ENCODE results near the gene NFU1. TPM values are rescaled to one million over a fixed set of nuclear protein-coding genes. Genes with fewer than 3 reads are reported as not detected.
A peak's percentile ranks its signal among the peaks of the same experiment; 100 is the strongest.

The NFU1 gene
- 10 to 100 TPM; 37.0 to 37.9 TPM for total RNA-seq
- polyA plus RNA-seq (2013, experiment 1 of 2), result 48.3 TPM
- 47.9 TPM for polyA plus RNA-seq (2013, experiment 2 of 2)
- long read RNA-seq, experiment 1, transcript NFU1-203 (8 exons, 1,467 nt), result major isoform, 20 of 26 reads
- long read RNA-seq, experiment 1, partial matches to known transcripts, result 0 of 26 reads
- long read RNA-seq, experiment 1, other reads (novel, unspliced or antisense), result 3 of 26 reads
- long read RNA-seq, experiment 2, transcript NFU1-203 (8 exons, 1,467 nt), result major isoform, 23 of 30 reads
- long read RNA-seq, experiment 2, partial matches to known transcripts, result 1 of 30 reads
- long read RNA-seq, experiment 2, other reads (novel, unspliced or antisense), result 4 of 30 reads
- long read RNA-seq, experiment 3, transcript NFU1-203 (8 exons, 1,467 nt), result major isoform, 12 of 21 reads
- long read RNA-seq, experiment 3, partial matches to known transcripts, result 0 of 21 reads
- long read RNA-seq, experiment 3, other reads (novel, unspliced or antisense), result 9 of 21 reads
- long read RNA-seq, experiment 4, transcript NFU1-203 (8 exons, 1,467 nt), result major isoform, 47 of 58 reads
- long read RNA-seq, experiment 4, partial matches to known transcripts, result 0 of 58 reads
- long read RNA-seq, experiment 4, other reads (novel, unspliced or antisense), result 10 of 58 reads

DNA sequence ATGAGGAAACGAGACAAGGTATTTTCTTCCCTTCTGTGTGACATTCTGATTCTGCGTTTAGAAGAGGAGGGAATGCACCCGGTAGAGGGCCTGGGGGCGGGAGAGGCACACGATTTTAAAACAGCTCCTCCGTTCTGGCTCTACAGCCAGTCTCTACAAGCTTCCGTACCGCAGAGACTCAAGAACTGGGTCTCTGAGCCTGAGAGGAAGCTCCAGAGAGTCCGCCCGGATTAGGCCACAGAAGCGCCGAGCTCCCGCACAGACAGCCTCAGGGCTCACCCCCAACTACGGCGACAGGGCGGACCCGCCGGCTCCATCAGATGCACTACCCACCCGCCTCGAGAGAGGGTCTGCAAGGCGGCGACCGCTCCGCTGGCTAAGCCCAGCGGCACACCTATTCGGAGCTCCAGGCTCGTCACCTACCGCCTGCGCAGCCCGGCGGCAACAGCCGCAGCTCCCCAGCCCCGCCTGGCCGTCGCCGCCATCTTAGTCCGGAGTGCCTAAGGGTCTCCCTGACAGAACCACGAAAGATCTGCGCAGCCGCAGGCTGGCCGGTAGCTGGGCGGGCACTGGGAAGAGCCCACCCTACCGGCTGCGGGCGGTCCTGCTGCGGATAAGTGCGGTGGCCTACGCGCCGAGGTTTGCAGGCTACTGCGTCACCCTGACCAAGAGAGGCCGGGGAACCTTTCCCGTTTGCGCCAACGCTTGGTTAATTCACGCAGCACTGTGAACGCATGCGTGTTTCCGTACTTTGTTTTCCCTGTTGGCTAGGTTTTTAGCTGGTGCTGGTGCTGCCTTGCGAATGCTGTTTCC, at the start of gene NFU1:
Gene NFU1, minus strand, starts transcription at position 498 of the 813 bp plus-strand sequence. Its CDS starts 13 bp downstream, at position 485.
- TF ChIP-seq, protein P1, sequence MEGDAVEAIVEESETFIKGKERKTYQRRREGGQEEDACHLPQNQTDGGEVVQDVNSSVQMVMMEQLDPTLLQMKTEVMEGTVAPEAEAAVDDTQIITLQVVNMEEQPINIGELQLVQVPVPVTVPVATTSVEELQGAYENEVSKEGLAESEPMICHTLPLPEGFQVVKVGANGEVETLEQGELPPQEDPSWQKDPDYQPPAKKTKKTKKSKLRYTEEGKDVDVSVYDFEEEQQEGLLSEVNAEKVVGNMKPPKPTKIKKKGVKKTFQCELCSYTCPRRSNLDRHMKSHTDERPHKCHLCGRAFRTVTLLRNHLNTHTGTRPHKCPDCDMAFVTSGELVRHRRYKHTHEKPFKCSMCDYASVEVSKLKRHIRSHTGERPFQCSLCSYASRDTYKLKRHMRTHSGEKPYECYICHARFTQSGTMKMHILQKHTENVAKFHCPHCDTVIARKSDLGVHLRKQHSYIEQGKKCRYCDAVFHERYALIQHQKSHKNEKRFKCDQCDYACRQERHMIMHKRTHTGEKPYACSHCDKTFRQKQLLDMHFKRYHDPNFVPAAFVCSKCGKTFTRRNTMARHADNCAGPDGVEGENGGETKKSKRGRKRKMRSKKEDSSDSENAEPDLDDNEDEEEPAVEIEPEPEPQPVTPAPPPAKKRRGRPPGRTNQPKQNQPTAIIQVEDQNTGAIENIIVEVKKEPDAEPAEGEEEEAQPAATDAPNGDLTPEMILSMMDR (conservative IDR thresholded peaks at IDR 0.05), result peak; percentile 69
- H3K9me3 ChIP-seq (ENCODE audit: control insufficient read depth, low read length), result peaks cover 8% of the 10 kb centered on the region
- peaks cover 38% of the 10 kb centered on the region for H3K36me3 ChIP-seq (ENCODE audit: control insufficient read depth, insufficient read depth, low read length)
- H3K27me3 ChIP-seq (ENCODE audit: control insufficient read depth, insufficient read depth, low read length, poor library complexity, severe bottlenecking), result no peaks in the 10 kb centered on the region
- H3K27ac ChIP-seq (ENCODE audit: low read depth, low read length), result peak within 1 kb of the TSS; percentile 78
- 4 to 7% methylated on average over 29 to 60 of the region's 60 CpGs for WGBS, 2 experiments (ENCODE audit: insufficient coverage in 1 of 2, insufficient read length in 1 of 2)
- H3K27ac Mint-ChIP-seq, result peak within 1 kb of the TSS; percentile 99
- H3K4me1 Mint-ChIP-seq, result peaks cover 26% of the 10 kb centered on the region
- peaks cover 14% of the 10 kb centered on the region for H3K9me3 Mint-ChIP-seq
- H3K4me1 ChIP-seq (ENCODE audit: control insufficient read depth, insufficient read depth, low read length), result peaks cover 5% of the 10 kb centered on the region
- peak; percentile 97 for DNase-seq
- peak within 1 kb of the TSS; percentile 76 for H3K9ac ChIP-seq (ENCODE audit: extremely low read depth, low read length, poor library complexity, severe bottlenecking)
- peaks cover 4% of the 10 kb centered on the region for H3K27me3 Mint-ChIP-seq (ENCODE audit: insufficient read depth)
- H3K4me3 Mint-ChIP-seq, result peak within 1 kb of the TSS; percentile 96
- peak within 1 kb of the TSS; percentile 90 for H3K4me3 ChIP-seq (ENCODE audit: low read length)
- H3K36me3 Mint-ChIP-seq (ENCODE audit: low read depth), result peaks cover 24% of the 10 kb centered on the region

DNA sequence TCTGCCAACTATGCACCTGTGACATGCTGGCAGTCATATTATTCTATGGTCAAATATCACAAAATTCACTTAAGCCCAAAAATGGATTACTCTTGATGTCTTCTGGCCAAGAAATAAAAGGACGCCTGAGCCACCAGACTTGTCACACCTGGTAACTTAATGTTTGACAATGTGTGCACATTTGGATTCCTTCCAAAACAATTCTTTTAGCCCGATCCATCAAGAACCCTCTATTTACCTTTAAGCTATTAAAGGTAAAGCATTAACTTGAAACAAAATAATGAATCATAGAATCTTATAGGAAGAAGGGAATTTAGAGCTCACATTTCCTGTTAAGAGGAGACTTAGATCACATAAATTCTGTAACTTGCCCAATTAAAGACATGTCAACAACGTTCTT, 46.5 kb upstream of the NFU1 start:
- H3K27me3 Mint-ChIP-seq (ENCODE audit: insufficient read depth), result no peaks in the 10 kb centered on the region
- H3K27me3 ChIP-seq (ENCODE audit: control insufficient read depth, insufficient read depth, low read length, poor library complexity, severe bottlenecking), result no peaks in the 10 kb centered on the region
- H3K36me3 Mint-ChIP-seq (ENCODE audit: low read depth), result peaks cover 5% of the 10 kb centered on the region
- no peaks in the 10 kb centered on the region for H3K4me1 ChIP-seq (ENCODE audit: control insufficient read depth, insufficient read depth, low read length)
- TF ChIP-seq, protein P1 (conservative IDR thresholded peaks at IDR 0.05), result no peak
- no peaks in the 10 kb centered on the region for H3K36me3 ChIP-seq (ENCODE audit: control insufficient read depth, insufficient read depth, low read length)
- no peak overlapping the region for H3K4me3 ChIP-seq (ENCODE audit: low read length)
- DNase-seq, result no peak
- H3K9me3 Mint-ChIP-seq, result no peaks in the 10 kb centered on the region
- no peaks in the 10 kb centered on the region for H3K4me1 Mint-ChIP-seq
- no peak overlapping the region for H3K4me3 Mint-ChIP-seq
- H3K27ac Mint-ChIP-seq, result no peak overlapping the region
- no peaks in the 10 kb centered on the region for H3K9me3 ChIP-seq (ENCODE audit: control insufficient read depth, low read length)
- H3K27ac ChIP-seq (ENCODE audit: low read depth, low read length), result no peak overlapping the region
- no peak overlapping the region for H3K9ac ChIP-seq (ENCODE audit: extremely low read depth, low read length, poor library complexity, severe bottlenecking)
- WGBS, 2 experiments (ENCODE audit: insufficient coverage in 1 of 2, insufficient read length in 1 of 2), result 83 to 89% methylated on average over 1 to 3 of the region's 3 CpGs

DNA sequence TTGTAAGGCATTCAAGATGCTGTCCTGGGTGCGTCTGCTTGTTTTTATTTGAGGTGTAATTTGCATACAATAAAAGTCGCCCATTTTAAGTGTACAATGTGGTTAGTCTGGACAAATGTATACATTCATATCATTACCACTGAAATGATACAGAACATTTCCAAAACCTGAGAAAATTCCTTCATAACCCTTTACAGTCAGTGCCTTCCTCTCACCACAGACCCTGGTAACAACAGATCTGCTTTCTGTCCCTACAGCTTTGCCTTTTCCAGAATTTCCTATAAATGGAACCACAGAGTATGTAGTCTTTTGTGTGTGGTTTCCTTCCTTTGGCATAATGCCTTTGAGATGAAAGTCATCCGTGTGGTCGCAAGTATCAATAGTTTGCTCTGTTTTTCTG, 45.8 kb upstream of the NFU1 start:
- H3K27me3 Mint-ChIP-seq (ENCODE audit: insufficient read depth), result no peaks in the 10 kb centered on the region
- Histone ChIP-seq H3K4me1 (ENCODE audit: control insufficient read depth, insufficient read depth, low read length) (no peaks in the 10 kb centered on the region), H3K27ac (ENCODE audit: low read depth, low read length) (no peak overlapping the region), H3K9ac (ENCODE audit: extremely low read depth, low read length, poor library complexity, severe bottlenecking) (no peak overlapping the region), H3K9me3 (ENCODE audit: control insufficient read depth, low read length) (no peaks in the 10 kb centered on the region), H3K36me3 (ENCODE audit: control insufficient read depth, insufficient read depth, low read length) (no peaks in the 10 kb centered on the region), H3K4me3 (ENCODE audit: low read length) (no peak overlapping the region), H3K27me3 (ENCODE audit: control insufficient read depth, insufficient read depth, low read length, poor library complexity, severe bottlenecking) (no peaks in the 10 kb centered on the region)
- H3K9me3 Mint-ChIP-seq, result no peaks in the 10 kb centered on the region
- H3K4me1 Mint-ChIP-seq, result no peaks in the 10 kb centered on the region
- no peak for DNase-seq
- H3K36me3 Mint-ChIP-seq (ENCODE audit: low read depth), result peaks cover 5% of the 10 kb centered on the region
- TF ChIP-seq, protein P1 (conservative IDR thresholded peaks at IDR 0.05), result no peak
- 94% methylated on average over 3 of the region's 4 CpGs; no CpG with 5 or more reads in 1 of the 2 experiments for WGBS, 2 experiments (ENCODE audit: insufficient coverage in 1 of 2, insufficient read length in 1 of 2)
- H3K4me3 Mint-ChIP-seq, result no peak overlapping the region
- no peak overlapping the region for H3K27ac Mint-ChIP-seq

Data from endodermal cell (in vitro differentiated cells).